SK-N-MC (cell line): ENCODE results near the gene ACO1.
A peak's percentile ranks its signal among the peaks of the same experiment; 100 is the strongest.

Experiments used
- DNase-seq: peaks from one replicate; pipeline ENCODE4 v3.0.0-alpha.2; 2011; ENCODE audit warnings: low read depth, low spot score
- H3K27ac ChIP-seq: fragments of 200-600 bp; sonication (generic); 2 replicates; pipeline ENCODE4 v1.5.1; 2016; ENCODE audit warnings: mixed run types
- H3K36me3 ChIP-seq: fragments of 200-600 bp; sonication (generic); 2 replicates; pipeline ENCODE4 v1.6.1; 2017; ENCODE audit warnings: antibody characterized with exemption, low read length, mixed read lengths; ENCODE audit not compliant: insufficient read depth
- H3K4me3 ChIP-seq: fragments of 200-600 bp; sonication (generic); 2 replicates; pipeline ENCODE4 v1.5.1; 2016
- H3K9ac ChIP-seq: fragments of 200-600 bp; sonication (generic); 2 replicates; pipeline ENCODE4 v1.8.0; 2017; ENCODE audit warnings: mixed run types, mixed read lengths; ENCODE audit not compliant: insufficient read length
- H3K9me3 ChIP-seq: fragments of 200-600 bp; sonication (generic); 2 replicates; pipeline ENCODE4 v1.6.1; 2017; ENCODE audit warnings: low read depth, mild to moderate bottlenecking, antibody characterized with exemption, low read length, moderate library complexity, mixed read lengths
- EZH2 ChIP-seq: fragments of 200-600 bp; sonication (generic); IDR thresholded peaks from one replicate; pipeline ENCODE4 v1.6.1; 2017; ENCODE audit warnings: antibody characterized with exemption
- FOXP2 ChIP-seq: optimal IDR thresholded peaks from 2 replicates; pipeline ENCODE3; 2011; ENCODE audit warnings: mild to moderate bottlenecking, moderate library complexity; ENCODE audit not compliant: insufficient read depth; ENCODE audit errors: extremely low read length, control extremely low read depth
- POLR2AphosphoS5 ChIP-seq: IDR thresholded peaks from 2 replicates; pipeline ENCODE4 v1.6.1; 2012; ENCODE audit warnings: mild to moderate bottlenecking, low read depth, low read length, borderline replicate concordance

ACO1 gene

DNA sequence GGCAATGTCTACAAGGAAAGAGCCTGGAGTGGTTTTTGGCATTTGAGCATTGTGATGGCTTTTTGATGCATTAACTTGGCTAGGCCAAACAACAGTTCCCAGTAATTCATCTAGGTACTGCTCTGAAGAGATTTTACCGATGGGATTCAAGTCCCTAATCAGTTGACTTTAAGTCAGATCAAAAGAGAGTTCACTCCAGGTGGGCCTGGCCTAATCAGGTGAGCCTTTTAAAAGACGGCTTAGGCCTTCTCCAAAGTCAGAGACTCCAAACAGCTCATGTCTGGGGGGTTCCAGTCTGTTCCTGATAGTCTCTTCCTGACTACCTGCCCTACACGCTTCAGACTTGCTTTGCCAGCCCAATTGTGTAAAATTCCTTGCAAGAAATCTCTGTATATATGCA is 87.9 kb downstream of the ACO1 start:
- no peaks in the 10 kb centered on the region for H3K36me3 ChIP-seq
- no peak overlapping the region for H3K4me3 ChIP-seq
- H3K27ac ChIP-seq, result no peak overlapping the region
- DNase-seq, result no peak
- no peaks in the 10 kb centered on the region for H3K9me3 ChIP-seq
- TF ChIP-seq POLR2AphosphoS5, result no peak
- no peak for TF ChIP-seq EZH2
- no peak for TF ChIP-seq FOXP2
- no peak overlapping the region for H3K9ac ChIP-seq

DNA sequence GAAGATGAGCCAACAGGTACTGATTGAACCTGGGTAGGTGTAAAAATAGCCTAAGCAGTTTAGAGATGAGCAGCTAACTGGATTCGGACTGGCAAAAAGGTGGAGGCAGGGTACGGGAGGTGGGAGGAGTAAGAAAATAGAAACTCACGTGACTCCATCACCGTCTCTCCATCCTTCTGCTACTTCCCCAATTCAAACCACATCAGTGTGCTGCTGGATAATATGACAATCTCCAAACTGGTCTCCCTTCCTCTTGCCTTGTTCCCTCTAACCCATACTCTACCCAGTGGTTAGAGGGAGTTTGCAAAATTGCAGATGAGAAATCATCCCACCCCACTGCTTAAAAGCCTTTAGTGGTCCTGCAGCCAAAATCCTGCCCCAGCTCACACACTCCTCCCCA is 98.9 kb downstream of the ACO1 start:
- Histone ChIP-seq H3K27ac (no peak overlapping the region), H3K9ac (no peak overlapping the region), H3K9me3 (no peaks in the 10 kb centered on the region), H3K4me3 (no peak overlapping the region), H3K36me3 (peaks cover 10% of the 10 kb centered on the region; the same call in 1 of the 2 replicates)
- TF ChIP-seq EZH2 (no peak), POLR2AphosphoS5 (no peak), FOXP2 (no peak)
- no peak for DNase-seq

DNA sequence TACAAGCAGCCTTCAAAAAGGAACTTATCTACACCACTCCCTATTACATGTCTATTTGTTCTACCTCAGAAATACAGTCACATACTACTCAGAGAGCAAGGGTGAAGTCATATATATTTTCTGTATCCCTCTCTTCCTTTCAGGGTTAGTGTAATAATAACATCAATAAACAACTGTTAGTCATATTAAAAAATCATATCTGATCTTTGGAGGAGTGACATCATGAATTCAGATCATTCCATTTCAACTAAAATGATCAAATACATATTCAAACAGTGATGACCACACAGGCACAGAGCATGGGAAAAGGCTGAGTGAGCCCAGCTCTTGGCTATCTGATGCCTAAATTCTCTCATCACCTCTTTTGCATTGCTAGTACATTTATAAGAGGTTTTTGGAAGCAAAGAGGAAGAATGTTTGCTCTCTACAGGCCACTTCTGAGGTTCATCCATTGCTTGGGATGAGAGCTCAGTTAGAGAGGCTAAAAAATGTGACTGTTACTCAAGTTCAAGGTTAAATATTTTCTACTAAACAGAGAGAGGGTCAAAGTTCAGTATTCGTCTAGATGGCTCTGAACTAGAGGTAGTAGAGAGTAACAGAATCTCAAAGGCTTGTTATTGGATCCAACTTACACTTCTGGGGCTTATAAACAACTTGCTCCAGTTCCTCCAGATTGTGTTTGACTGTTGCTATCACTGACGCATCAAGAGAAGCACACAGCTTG is 102.6 kb downstream of the ACO1 start:
- Histone ChIP-seq H3K36me3 (peaks cover 10% of the 10 kb centered on the region; the same call in 1 of the 2 replicates), H3K4me3 (no peak overlapping the region), H3K9ac (no peak overlapping the region), H3K9me3 (no peaks in the 10 kb centered on the region), H3K27ac (no peak overlapping the region)
- no peak for DNase-seq
- TF ChIP-seq FOXP2 (no peak), EZH2 (no peak), POLR2AphosphoS5 (no peak)

DNA sequence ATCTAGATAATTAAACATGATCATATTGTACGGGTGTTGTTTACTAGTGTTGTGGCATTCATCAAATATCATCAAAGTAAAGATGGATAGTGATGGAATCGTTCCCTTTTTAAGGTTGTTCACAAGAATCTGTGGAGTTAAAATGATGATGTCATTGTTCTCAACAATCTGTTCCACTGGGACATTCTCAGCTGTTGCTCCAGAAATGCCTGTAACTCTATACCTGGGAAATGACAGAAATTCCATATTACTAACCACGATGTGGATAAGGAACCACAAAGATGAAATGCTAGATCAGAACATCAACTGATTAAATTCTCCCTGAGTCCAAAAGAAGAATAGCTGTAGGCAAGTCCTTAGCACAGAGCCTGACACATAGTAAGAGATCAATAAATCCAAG is 103.5 kb downstream of the ACO1 start:
- Histone ChIP-seq H3K4me3 (no peak overlapping the region), H3K27ac (no peak overlapping the region), H3K9ac (no peak overlapping the region), H3K9me3 (no peaks in the 10 kb centered on the region), H3K36me3 (peaks cover 10% of the 10 kb centered on the region; the same call in 1 of the 2 replicates)
- DNase-seq, result no peak
- no peak for TF ChIP-seq EZH2
- TF ChIP-seq FOXP2, result no peak
- no peak for TF ChIP-seq POLR2AphosphoS5

DNA sequence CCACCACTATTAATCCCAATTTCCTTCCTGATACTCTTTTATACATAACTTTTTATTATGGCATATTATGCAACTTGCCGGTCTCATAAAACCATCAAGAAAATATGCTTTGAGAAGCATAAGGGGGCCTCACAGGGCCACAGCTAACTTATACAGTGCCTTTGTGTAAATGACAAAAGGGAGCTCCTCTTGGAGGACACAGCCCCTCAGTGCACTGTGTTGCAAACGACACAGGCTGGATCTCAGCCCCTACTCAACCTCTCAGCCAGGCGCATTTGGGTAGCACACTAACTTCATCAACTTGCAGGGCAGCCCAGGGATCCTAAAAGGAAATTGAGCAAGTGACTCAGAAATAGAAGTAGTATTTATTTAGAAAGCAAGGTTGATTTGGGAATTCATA is 106.2 kb downstream of the ACO1 start:
- peak overlapping the region; percentile 40; the same call in 1 of the 2 replicates for H3K27ac ChIP-seq
- no peak for TF ChIP-seq FOXP2
- no peak for TF ChIP-seq EZH2
- peak; percentile 28; the same call in 1 of the 2 replicates for TF ChIP-seq POLR2AphosphoS5
- H3K9ac ChIP-seq, result no peak overlapping the region
- H3K36me3 ChIP-seq, result peaks cover 8% of the 10 kb centered on the region
- peak overlapping the region; percentile 35 for H3K4me3 ChIP-seq
- peak; percentile 86 for DNase-seq
- H3K9me3 ChIP-seq, result no peaks in the 10 kb centered on the region

DNA sequence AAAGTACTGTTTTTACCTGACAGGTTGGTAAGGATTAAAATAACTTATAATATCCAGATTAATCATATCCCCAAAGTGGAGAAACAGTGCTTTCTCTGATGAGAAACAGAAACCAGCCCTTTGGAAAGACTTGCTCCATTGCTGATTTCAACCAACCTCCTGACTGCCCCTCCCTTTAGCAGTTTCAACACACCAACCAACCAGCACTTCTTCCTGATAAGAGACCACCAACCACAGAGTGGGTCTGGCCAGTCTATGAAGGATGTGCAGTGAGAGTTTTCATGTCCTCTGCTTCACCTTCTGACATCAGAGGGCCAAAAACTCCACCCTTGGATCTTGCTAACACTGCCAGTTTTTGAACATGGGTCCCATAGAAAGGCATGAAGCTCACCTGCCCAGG is 113.5 kb downstream of the ACO1 start:
- H3K36me3 ChIP-seq, result peaks cover 4% of the 10 kb centered on the region; the same call in 1 of the 2 replicates
- DNase-seq, result no peak
- H3K4me3 ChIP-seq, result no peak overlapping the region
- no peak overlapping the region for H3K27ac ChIP-seq
- no peak overlapping the region for H3K9ac ChIP-seq
- H3K9me3 ChIP-seq, result no peaks in the 10 kb centered on the region
- TF ChIP-seq FOXP2 (no peak), EZH2 (no peak), POLR2AphosphoS5 (no peak)

DNA sequence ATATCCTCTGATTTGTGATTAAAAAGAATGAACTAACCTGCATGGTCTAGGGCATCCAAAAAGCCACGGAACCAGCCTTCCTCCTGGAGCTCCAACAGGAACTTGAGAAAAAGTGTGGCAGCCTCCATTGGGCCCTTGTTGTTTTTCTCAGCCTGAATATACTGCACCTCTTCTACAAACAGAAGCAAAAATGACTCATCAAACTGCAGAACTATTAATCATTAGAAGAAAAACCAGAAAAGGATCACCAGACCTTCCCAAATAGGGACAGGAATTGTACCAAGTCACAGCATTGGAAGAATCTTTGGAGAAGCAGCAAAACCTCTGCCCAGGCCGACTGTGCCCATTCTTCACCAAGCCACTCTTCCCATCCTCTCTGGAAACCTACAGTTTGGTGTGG is 116.3 kb downstream of the ACO1 start:
- no peaks in the 10 kb centered on the region for H3K36me3 ChIP-seq
- no peak for DNase-seq
- TF ChIP-seq POLR2AphosphoS5 (no peak), FOXP2 (no peak), EZH2 (no peak)

DNA sequence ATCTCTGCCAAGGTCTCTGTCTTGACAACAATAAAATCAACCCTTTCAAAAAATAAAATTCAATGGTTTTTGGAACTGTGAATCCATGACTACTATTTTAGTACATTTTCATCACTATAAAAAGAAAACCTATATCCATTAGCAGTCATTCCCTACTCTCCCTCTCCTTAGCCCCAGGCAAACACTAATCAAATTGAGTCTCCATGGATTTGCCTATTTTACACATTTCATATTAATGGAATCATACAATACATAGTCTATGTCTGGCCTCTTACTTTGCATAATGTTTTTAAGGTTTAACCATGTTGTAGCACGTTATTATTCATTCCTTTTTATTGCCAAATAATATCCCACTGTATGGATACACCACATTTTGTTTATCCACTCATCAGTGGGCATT is 117.4 kb downstream of the ACO1 start:
- no peak for DNase-seq
- no peak overlapping the region for H3K4me3 ChIP-seq
- no peak for TF ChIP-seq FOXP2
- no peak for TF ChIP-seq POLR2AphosphoS5
- no peak for TF ChIP-seq EZH2
- H3K9me3 ChIP-seq, result no peaks in the 10 kb centered on the region
- no peak overlapping the region for H3K27ac ChIP-seq
- H3K9ac ChIP-seq, result no peak overlapping the region
- no peaks in the 10 kb centered on the region for H3K36me3 ChIP-seq

More for the DNA sequence above, 116.3 kb downstream of the ACO1 start:
- Histone ChIP-seq H3K27ac (no peak overlapping the region), H3K9ac (no peak overlapping the region), H3K9me3 (no peaks in the 10 kb centered on the region), H3K4me3 (no peak overlapping the region)

DNA sequence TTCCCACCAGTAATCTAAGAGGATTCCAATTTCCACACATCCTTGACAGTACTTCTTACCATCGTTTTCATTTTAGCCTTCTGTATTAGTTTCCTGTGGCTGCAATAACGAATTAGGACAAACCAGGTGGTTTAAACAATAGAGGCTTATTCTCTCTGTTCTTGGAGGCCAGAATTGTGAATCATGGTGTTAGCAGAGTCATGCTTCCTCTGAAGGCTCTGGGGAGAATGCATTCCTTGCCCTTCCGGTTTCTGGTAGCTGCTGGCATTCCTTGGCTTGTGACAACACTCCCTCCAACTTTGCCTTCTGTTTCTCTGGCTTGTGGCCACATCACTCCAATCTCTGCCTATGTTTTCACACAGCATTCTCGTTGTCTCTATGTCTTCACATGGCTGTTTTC is 118.0 kb downstream of the ACO1 start:
- Histone ChIP-seq H3K36me3 (no peaks in the 10 kb centered on the region), H3K9me3 (no peaks in the 10 kb centered on the region), H3K9ac (no peak overlapping the region), H3K27ac (no peak overlapping the region), H3K4me3 (no peak overlapping the region)
- DNase-seq, result no peak
- TF ChIP-seq POLR2AphosphoS5, result no peak
- TF ChIP-seq EZH2, result no peak
- TF ChIP-seq FOXP2, result no peak
